NCI-H2107 treated with DMSO at 0.1 percent for 48 hours (cell line): ENCODE results near the gene ERP29.
"Not testable (repeated sequence)": the region's sequence is repeated elsewhere in the genome, so short reads cannot be mapped to it uniquely, and the experiment has no call there.

Experiments
- DNase-seq: peaks from one replicate; lab custom pipeline; 2025; ENCODE audit not compliant: unreplicated experiment; lab: John Stamatoyannopoulos, UW

ERP29 gene

DNA sequence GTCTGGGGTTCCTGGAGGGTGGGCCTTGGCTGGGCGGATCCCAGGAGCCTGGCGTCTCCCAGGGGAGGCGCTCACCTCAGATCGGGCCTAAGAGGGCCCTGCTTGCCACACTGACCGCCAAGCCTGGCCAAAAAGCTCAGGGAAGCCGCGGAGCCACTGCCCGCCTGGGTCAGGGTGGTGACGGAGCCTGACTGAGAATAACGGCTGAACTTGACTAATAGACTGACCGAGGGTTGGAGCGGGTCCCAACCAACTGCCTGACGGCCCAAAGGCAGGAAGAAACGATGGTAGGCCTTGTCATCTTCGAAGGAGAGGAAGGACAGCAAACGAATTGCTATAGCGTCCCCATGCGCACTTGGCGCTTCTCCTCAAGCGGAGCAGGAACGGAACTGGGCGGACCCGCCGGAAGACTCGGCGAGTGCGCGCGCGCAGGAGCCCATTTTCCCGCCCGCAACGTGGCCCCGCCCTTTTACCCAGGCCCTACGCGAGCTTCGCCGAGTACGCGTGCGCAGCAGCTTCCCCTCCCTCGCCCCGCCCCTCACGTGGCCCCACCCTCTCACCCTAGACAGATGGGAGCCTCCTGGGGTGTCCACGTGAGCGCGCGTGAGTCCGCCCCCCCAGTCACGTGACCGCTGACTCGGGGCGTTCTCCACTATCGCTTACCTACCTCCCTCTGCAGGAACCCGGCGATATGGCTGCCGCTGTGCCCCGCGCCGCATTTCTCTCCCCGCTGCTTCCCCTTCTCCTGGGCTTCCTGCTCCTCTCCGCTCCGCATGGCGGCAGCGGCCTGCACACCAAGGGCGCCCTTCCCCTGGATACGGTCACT, at the start of gene ERP29, which contains the start of gene TMEM116:
Gene ERP29, plus strand, starts transcription at position 652 of the 826 bp plus-strand sequence. Its CDS starts 40 bp downstream, at position 692.
Gene TMEM116, minus strand, starts transcription at position 391 of the 826 bp plus-strand sequence. CDS start 7,895 bp downstream, outside the sequence.
- DNase-seq: peak; percentile 94

DNA sequence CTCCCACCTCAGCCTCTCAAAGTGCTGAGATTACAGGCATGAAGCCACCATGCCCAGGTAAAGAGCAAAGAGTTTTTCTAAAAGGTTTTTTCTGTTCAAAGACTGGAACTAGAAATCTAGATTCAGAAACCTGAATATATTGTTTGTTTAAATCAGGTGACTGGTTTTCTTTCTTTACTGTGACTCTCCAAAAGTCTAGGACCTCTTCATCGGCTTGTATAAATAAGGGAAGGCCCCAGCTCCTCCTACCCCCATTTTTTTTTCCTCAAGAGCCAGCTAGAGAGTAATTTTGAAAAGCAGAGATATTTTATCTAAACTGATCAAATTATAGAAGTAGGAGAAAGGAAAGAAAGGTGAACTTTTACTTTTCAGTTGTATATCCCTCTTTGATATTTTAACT, 48.3 kb upstream of the ERP29 start:
- DNase-seq: no peak

DNA sequence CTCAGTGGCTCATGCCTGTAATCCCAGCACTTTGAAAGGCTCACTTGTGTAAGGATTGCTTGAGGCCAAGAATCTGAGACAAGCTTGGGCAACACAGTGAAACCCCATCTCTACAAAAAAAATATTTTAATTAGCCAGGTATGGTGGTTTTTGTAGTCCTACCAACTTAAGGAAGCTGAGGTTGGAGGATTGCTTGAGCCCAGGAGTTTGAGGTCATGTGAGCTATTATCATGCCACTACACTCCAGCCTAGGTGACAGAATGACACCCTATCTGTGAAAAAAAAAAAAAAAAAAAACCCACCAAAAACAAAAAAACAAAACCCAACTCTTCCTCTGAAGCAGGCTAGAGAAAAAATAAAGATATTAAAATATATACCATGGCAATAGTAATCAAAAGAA, 41.4 kb upstream of the ERP29 start:
- DNase-seq: no peak

DNA sequence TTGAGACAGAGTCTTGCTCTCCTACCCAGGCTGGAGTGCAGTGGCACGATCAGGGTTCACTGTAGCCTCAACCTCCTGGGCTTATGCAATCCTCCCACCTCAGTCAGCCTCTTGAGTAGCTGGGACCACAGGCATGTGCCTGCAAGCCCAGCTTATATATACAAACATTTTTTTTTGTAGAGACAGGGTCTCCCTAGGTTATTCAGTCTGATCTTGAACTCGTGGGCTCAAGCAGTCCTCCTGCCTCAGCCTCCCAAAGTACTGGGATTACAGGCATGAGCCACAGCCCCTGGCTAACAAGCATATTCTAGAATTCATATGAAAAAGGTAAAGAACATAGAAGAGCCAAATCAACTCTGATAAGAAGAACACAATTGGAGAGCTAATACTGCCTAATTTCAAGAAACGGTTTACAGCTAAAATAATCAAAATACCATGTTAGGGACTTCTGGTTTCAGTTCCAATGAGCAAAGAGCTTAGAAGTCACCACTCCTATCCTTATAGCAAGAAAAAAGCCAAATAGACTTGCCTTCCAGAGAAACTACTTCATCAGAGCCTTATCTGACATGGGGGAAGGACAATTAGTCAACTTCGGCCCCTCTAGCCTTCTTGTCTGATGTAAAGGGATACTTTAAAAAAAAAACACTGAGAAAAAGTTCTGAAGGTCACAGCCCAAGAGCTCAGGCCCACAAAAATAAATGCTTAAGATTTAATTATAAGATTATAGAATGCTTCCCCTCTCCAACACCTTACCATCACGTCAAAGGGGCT, 37.9 kb upstream of the ERP29 start:
- DNase-seq: no peak

DNA sequence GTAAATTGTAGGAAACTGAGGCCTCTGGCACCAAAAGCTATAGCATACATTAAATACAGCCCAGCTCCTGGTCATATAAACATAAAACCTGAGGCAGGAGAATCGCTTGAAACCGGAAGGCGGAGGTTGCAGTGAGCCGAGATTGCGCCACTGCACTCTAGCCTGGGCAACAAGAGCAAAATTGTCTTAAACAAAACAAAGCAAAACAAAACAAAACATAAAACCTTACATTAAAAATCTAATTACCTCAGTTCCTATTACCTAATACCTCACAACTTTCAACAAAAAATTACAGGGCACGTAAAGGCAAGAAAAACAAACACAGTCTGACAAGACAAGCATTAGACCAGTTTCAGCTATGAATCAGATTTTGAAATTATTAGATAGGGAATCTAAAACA, 36.9 kb upstream of the ERP29 start:
- no peak for DNase-seq

DNA sequence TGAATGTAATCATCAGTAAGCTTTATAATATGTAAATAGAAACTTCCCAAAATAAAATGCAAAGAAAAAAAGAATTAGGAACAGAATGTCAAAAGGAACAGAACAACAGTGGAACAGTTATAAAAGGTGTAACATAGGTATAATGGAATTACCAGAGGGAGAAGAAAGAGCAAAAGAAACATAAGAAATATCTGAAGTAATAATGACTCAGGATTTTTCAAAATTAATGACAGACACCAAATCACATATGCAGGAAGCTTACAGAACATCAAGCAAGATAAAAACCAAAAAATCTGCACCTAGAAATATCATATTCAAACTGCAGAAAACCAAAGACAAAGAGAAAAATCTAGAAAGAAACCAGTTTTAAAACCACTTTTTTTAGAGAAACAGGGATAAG, 36.4 kb upstream of the ERP29 start:
- DNase-seq: no peak

DNA sequence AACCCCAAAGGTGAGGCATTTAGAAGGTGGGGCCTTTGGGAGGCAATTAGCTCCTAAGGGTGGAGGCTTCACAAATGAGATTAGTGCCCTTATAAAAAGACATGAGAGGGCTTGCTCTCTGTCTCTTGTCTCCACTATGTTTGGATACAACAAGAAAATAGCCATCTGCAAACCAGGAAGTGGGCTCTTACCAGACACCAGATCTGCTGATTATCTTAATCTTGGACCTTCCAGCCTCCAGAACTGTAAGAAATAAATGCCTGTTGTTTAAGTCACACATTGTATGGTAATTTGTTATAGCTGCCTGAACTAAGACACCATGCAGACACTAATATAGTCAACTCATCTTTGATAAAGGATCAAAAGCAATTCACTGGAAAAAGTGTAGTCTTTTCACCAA, 34.7 kb upstream of the ERP29 start:
- DNase-seq: no peak

DNA sequence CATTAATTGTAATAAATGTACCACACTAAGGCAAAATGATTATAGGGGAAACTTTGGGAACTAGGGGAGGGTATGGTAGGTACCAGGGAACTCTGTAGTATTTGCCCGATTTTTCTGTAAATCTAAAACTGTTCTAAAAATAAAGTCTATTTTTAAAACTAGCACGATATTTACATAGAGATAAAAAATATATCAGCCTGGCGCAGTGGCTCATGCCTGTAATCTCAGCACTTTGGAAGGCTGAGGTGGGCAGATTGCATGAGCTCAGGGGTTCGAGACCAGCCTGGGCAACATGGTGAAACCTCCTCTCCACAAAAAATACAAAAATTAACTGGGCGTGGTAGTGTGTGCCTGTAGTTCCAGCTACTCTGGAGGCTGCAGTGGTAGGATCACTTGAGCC, 32.6 kb upstream of the ERP29 start:
- no peak for DNase-seq

DNA sequence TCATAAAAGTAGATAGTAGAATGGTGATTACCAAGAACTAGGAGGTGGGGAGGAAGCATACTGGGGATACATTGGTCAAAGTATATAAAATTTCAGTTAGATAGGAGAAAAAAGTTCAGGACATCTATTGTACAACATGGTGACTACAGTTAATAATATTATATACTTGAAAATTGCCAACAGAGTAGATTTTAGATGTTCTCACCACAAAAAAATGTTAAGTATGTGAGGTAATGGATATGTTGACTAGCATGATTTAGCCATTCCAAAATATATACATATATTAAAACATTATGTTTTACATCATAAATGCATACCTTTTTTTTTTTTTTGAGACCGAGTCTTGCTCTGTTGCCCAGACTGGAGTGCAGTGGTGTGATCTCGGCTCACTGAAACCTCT, 31.2 kb upstream of the ERP29 start:
- no peak for DNase-seq

DNA sequence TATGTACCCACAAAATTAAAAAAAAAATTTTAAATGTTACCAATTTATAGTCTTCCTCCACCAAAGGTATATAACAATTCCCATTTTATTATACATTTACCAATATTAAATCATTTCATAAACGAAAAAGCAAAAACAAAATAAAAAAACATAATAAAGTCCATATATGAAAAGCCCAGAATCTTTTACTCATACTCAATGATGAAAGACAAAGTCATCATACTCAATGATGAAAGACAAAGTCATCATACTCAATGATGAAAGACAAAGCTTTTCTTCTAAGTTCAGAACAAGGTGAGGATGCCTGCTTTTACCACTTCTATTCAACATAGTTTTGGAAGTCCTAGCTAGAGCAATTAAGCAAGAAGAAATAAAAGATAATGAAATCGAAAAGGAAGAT, 28.4 kb upstream of the ERP29 start:
- DNase-seq: no peak

DNA sequence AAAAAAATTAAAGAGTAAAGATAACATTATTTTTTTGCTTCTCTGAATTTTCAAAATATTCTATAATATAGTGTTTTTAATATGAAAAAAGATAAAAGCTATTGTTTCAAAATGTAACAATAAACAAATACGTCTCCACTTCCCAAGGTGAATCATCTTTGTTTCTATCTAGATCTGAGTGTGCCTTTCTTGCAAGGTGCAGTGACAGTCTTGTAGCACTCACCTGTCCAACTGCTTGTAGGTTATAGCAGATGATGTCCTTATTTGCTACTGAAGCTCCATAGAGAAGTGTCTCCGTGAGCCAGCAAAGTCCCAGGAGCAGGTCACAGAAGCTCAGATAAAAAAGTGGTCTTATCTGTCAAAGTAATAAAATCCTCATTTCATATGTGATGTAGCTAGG, 21.7 kb upstream of the ERP29 start:
- no peak for DNase-seq

DNA sequence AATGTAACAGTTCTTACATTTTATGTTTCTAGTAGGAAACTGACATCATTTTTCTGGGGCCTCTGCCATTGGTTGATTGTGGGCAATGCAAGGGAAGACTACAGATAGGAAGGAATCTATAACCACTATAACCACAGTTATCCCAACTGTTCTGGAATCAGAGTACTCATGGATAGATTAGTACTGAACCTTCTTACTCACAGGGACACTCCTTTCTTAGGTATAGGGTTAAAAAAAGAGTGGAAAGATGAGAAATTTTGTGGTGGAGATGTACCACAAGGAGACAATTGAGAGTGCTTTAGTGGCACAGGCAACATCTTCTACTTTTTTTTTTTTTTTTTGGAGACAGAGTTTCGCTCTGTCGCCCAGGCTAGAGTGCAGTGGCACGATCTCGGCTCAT, 21.3 kb upstream of the ERP29 start:
- no peak for DNase-seq

DNA sequence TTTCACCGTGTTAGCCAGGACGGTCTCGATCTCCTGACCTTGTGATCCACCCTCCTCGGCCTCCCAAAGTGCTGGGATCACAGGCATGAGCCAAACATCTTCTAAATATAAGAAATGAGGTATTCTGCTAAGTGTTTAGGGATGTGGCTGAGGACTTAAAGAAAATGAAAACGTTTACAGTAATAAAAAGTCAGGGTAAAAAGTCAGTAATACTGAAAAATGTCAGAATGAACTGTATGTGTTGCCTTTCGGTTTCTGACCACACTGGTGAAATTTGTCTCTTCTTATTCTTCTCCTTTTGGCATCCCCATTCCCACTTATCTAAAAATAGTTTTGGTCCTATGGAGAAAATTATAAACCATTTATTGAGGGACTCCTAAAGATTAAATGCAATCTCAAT, 20.8 kb upstream of the ERP29 start:
- no peak for DNase-seq

DNA sequence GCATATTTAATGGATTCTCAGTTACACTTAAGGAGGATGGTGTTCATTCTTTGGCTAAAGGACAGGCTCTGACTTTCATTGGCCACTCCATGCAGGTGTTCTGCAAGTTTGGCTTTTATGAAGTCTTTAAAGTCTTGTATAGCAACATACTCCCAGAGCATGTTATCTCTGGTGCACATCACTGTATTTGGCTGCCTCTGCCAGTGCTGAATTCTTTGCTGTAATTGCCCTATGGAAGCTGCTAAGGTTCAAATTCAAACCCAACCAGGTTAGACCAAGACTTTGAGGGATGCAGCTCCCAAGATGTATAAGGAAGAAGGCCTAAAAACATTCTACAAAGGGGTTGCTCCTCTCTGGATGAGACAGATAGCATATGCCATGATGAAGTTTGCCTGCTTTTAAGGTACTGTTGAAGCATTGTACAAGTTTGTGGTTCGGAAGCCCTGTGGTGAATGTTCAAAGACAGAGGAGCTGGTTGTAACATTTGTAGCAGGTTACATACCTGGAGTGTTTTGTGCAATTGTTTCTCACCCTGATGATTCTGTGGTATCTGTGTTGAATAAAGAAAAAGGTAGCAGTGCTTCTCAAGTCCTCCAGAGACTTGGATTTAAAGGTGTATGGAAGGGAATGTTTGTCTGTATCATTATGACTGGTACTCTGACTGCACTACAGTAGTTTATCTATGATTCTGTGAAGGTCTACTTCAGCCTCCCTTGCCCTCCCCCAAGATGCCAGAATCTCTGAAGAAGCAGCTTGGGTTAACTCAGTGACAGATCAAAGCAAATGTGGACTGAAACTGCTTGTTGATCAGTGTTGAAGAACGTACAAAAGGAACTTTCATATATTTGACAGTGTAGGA, 19.7 kb upstream of the ERP29 start:
- DNase-seq: no peak

DNA sequence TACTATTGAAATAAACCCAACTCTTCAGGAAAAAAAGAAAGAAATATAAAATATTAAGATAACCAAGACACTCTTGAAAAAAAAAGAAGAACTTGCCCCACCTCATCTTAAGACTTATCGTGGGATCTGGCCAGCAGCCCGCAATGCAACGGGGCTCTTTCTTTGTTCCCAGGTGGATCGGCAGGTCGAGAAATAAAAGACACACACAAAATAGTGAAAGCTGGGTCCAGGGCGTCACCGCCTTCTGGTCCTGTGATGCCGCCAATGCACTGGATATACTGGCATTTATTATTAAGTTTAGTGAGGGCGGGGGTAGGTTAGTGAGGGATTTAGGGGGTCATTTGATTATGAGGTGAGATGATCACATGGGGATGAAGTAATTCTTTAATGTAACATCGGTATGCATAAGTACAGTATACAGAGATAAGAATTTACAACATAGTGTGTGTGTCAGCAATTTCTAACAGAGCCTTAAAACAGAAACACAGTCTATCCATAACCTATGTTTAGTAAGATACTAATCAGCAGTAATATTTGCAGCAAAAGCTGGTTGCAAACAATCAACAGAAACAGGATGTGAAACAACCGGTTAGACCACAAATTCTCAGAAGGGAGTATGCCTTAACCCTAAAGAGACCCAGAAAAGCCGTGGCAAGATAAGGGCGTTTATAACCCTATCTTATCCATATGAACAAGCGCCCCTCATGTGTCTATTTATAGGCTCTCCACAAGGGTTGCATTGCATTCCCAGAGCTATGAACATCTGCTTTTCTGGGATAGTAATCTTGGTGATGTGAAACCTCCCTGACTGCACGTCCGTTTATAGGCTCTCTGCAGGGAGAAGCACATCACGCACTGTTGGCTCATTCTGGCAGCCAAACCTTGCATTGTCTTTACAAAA, 18.8 kb upstream of the ERP29 start:
- DNase-seq: not testable (repeated sequence)

DNA sequence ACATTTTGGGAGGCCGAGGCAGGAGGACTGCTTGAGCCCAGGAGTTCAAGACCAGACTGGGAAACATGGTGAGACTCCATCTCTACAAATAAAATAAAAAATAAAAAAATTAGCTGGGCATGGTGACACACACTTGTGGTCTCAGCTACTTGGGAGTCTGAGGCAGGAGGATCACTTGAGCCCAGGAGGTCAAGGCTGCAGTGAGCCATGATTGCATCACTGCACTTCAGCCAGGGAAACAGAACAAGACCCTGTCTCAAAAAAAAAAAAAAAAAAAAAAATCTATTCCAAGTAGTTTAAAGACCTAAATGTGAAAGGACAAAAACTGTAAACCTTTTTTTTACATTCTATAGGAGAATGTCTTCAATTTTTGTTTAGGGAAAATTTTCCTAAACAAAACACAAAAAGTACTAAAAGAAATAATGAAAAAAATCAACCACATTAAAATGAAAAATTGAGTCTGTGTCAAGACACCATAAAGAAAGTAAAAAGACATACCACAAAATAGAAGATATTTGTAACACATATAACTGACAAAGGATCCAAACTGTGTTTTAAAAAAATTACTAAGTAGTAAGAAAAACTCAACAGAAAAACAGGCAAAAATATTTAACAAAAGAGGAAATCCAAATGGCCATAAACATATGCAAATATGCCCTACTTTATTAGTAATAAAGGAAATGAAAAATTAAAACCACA, 17.3 kb upstream of the ERP29 start:
- no peak for DNase-seq

DNA sequence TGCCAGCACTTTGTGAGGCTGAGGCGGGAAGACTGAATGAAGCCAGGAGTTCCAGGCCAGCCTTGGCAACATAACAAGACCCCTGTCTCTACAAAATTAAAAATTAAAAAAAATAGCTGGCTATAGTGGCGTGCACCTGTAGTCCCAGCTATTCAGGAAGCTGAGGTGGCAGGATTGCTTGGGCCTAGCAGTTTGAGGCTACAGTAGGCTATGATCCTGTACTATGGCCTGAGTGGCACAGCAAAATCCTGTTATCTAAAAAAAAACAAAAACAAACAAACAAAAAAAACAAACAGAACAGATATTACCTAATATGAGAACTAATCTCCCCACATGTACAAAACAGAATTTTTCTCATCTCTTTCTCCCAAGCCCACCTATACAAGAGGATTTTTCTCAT, 15.9 kb upstream of the ERP29 start:
- no peak for DNase-seq

DNA sequence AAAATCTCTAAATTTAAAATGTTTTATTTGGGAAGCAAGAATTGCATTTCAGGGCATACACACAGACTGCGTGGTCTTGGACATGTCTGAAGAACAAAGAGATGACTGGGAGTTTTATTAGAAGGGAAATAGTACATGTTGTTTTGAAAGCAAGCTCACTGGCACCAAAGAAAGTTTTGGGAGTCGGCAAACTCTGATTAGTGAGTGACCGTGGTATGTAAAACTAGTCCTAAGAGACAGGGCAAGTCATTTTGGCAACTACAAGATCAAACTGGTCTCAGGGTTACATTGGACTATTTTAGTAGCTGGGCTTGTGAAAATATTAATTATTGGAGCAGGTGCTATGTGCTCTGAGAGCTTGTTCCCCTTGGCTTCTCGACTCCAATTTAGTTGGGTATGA, 15.2 kb upstream of the ERP29 start:
- DNase-seq: no peak

DNA sequence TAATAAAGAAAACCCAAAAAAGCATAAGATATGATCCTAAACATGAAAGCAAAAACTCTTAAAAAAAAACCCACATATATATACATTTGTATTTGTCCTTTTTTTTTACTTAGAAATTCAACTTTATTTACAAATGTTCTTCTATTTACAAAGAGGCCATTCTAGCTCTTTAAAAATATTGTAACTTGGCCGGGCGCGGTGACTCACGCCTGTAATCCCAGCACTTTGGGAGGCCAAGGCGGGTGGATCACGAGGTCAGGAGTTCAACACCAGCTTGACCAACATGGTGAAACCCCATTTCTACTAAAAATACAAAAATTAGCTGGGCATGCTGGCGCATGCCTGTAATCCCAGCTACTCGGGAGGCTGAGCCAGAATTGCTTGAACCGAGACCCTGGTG, 14.1 kb upstream of the ERP29 start:
- not testable (repeated sequence) for DNase-seq

DNA sequence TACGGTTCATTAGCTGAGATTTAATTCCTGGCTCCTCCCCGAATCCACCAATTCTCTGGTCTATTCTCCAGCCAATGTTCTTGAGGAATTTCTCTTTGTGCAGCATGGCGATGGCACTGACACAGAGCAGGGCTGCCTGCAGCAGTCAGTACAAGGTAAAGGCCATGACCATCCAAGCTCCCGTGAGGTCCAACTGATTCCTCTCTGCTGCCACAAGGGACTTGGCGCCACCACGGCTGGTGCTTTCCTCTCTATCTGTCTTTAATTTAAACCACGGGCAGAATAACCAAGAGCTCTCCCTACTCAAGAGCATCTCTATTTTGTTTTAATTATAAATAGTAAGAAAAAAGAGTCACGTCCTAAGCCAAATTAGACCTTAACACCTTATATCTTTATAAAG, 12.4 kb upstream of the ERP29 start:
- no peak for DNase-seq
